Measurements from ENCODE around the gene PRRG2.

DNA sequence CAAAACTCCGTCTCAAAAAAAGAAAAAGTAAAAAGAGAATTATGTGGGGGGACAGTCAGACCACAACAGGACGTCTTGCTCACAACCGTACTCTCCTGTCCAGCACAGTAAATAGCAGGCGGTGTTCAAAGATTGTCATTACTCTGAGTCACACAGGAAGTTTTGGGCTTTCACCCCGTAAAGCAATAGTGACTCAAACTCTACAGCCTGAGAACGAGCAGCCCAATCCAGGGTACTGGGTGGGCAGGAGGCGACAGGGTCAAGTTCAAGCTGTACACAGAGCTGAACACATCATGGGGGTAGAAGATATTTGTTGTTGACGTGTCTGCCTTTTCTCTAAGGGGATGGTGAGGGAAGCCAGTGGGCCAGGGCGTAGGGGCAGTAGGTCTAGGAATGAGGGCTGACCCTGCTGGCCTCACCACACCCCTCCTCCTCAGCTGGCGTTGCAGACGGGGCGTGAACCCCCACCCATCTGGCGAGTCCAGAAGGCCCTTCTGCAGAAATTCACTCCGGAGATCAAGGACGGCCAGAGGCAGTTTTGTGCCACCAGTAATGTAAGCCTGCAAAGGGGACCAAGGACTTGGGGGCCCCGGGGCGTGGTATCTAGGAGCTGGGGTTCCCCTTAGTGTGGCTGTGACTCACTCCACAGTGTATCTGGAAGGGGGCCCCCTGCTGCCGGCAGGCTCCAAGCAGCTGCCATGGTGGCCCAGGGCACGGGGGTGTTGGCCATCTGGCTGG lies 33.1 kb downstream of the PRRG2 start:
- TF ChIP-seq, protein P1, sequence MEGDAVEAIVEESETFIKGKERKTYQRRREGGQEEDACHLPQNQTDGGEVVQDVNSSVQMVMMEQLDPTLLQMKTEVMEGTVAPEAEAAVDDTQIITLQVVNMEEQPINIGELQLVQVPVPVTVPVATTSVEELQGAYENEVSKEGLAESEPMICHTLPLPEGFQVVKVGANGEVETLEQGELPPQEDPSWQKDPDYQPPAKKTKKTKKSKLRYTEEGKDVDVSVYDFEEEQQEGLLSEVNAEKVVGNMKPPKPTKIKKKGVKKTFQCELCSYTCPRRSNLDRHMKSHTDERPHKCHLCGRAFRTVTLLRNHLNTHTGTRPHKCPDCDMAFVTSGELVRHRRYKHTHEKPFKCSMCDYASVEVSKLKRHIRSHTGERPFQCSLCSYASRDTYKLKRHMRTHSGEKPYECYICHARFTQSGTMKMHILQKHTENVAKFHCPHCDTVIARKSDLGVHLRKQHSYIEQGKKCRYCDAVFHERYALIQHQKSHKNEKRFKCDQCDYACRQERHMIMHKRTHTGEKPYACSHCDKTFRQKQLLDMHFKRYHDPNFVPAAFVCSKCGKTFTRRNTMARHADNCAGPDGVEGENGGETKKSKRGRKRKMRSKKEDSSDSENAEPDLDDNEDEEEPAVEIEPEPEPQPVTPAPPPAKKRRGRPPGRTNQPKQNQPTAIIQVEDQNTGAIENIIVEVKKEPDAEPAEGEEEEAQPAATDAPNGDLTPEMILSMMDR (IDR thresholded peaks at IDR 0.05): no peak
- no peak for TF ChIP-seq POLR2A (IDR thresholded peaks at IDR 0.05)
